RWPE2 (cell line): Measurements from ENCODE around the gene IFITM10.

Experiments
- ATAC-seq: fragments of 200-7000 bp; cut with Tn5 transposase; 3 replicates; pipeline ENCODE4 v1.9.1; 2021; ENCODE audit warnings: low read depth
- DNase-seq: peaks from one replicate; pipeline ENCODE4 v3.0.0-alpha.2; 2020; ENCODE audit warnings: low spot score
- H3K27ac ChIP-seq: fragments of 450-650 bp; 2 replicates; pipeline ENCODE4 v1.5.1; 2017; ENCODE audit warnings: mild to moderate bottlenecking; ENCODE audit not compliant: poor library complexity, severe bottlenecking
- H3K27me3 ChIP-seq: fragments of 250-450 bp; sonication (Bioruptor Pico); 2 replicates; pipeline ENCODE4 v1.5.1; 2021; ENCODE audit warnings: mild to moderate bottlenecking, moderate library complexity; ENCODE audit not compliant: insufficient read depth, poor library complexity, severe bottlenecking
- H3K36me3 ChIP-seq: fragments of 250-450 bp; sonication (Bioruptor Pico); 2 replicates; pipeline ENCODE4 v1.5.1; 2020; ENCODE audit warnings: low read depth, mild to moderate bottlenecking, moderate library complexity
- H3K4me1 ChIP-seq: fragments of 250-450 bp; sonication (Bioruptor Pico); 2 replicates; pipeline ENCODE4 v1.5.1; 2021; ENCODE audit warnings: mild to moderate bottlenecking, moderate library complexity; ENCODE audit not compliant: insufficient read depth, poor library complexity, severe bottlenecking
- H3K4me3 ChIP-seq: fragments of 250-450 bp; sonication (Bioruptor Pico); 2 replicates; pipeline ENCODE4 v1.5.1; 2021; ENCODE audit warnings: mild to moderate bottlenecking, moderate library complexity; ENCODE audit not compliant: severe bottlenecking
- H3K9me3 ChIP-seq: fragments of 250-450 bp; sonication (Bioruptor Pico); 2 replicates; pipeline ENCODE4 v1.5.1; 2021; ENCODE audit warnings: mild to moderate bottlenecking, moderate library complexity; ENCODE audit not compliant: severe bottlenecking
- TF ChIP-seq, protein P1 (sequence below): fragments of 450-650 bp; IDR thresholded peaks from one replicate; pipeline ENCODE4 v1.5.1; 2017; ENCODE audit warnings: mild to moderate bottlenecking, moderate library complexity; ENCODE audit not compliant: poor library complexity, severe bottlenecking

IFITM10 gene

DNA sequence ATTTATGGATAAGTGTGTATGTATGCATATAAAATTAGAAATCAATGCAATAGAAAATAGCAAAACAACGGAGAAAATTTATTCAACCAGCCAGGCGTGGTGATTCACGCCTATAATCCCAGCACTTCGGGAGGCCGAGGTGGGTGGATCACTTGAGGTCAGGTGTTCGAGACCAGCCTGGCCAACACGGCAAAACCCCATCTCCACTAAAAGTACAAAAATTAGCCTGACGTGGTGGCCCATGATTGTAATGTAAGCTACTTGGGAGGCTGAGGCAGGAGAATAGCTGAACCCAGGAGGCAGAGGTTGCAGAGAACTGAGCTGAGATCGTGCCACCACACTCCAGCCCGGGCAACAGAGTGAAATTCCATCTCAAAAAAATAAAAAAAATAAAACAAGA, 47.9 kb downstream of the IFITM10 start:
- no peak overlapping the region for H3K27ac ChIP-seq
- H3K4me1 ChIP-seq: no peaks in the 10 kb centered on the region
- no peaks in the 10 kb centered on the region for H3K27me3 ChIP-seq
- H3K9me3 ChIP-seq: no peaks in the 10 kb centered on the region
- H3K36me3 ChIP-seq: no peaks in the 10 kb centered on the region
- TF ChIP-seq, protein P1, sequence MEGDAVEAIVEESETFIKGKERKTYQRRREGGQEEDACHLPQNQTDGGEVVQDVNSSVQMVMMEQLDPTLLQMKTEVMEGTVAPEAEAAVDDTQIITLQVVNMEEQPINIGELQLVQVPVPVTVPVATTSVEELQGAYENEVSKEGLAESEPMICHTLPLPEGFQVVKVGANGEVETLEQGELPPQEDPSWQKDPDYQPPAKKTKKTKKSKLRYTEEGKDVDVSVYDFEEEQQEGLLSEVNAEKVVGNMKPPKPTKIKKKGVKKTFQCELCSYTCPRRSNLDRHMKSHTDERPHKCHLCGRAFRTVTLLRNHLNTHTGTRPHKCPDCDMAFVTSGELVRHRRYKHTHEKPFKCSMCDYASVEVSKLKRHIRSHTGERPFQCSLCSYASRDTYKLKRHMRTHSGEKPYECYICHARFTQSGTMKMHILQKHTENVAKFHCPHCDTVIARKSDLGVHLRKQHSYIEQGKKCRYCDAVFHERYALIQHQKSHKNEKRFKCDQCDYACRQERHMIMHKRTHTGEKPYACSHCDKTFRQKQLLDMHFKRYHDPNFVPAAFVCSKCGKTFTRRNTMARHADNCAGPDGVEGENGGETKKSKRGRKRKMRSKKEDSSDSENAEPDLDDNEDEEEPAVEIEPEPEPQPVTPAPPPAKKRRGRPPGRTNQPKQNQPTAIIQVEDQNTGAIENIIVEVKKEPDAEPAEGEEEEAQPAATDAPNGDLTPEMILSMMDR: no peak
- no peak for DNase-seq
- no peak for ATAC-seq
- no peak overlapping the region for H3K4me3 ChIP-seq

DNA sequence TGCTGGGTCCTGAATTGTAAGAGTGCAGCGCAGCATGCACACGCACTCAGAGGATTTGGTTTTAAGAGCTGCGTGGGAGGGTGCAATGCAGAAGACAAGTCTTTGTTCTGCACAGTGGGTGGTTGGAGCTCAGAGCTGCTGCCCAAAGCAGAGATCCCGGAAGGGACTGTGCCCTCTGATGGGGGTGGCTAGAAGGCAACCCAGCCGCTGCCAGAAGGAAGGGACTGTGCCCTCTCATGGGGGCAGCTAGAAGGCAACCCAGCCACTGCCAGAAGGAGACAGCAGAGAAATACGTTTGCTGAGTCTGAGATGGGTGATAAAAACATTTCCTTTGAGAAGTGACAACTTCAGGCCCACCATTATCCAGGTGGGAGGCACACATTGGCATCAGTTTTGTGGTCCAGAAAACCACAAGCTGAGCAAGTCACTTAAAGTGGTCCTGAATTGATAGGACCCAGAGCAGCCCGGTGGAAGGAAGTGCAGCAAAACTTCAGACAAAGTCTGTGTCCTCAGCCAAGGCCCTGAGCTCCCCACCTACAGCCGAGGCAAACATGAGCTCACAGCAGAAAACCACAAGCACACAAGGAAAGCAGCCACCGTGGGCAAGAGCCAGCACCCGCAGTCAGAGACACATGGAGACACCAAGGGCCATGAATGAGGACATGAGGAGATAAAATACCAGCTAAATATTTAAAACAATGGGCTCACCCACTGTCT, 49.1 kb downstream of the IFITM10 start:
- Histone ChIP-seq H3K36me3 (no peaks in the 10 kb centered on the region), H3K27me3 (no peaks in the 10 kb centered on the region), H3K4me3 (no peak overlapping the region), H3K27ac (no peak overlapping the region), H3K4me1 (no peaks in the 10 kb centered on the region), H3K9me3 (no peaks in the 10 kb centered on the region)
- ATAC-seq: no peak
- TF ChIP-seq, protein P1: no peak
- DNase-seq: no peak

DNA sequence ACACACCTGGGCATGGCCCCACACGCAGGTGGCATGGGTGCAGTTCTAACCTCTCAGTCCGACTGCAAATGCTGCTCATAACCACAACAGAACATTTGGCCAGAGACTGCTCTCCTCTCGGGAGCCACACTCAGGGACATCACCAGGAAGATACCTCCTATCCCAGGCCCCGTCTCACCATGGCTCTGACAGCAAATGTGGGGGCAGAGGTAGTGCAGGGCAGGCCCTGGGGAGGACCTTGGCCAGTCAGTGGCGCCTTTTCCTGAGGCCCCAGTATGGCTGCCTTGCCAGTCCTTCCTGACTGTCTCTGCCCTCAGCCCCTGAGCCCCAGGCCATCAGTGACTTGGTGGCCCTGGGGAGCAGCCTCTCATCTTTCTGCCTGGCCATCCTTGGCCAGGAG, 50.6 kb downstream of the IFITM10 start:
- Histone ChIP-seq H3K4me3 (no peak overlapping the region), H3K4me1 (no peaks in the 10 kb centered on the region), H3K36me3 (no peaks in the 10 kb centered on the region), H3K9me3 (no peaks in the 10 kb centered on the region), H3K27ac (no peak overlapping the region), H3K27me3 (no peaks in the 10 kb centered on the region)
- no peak for DNase-seq
- no peak for ATAC-seq
- TF ChIP-seq, protein P1: no peak

DNA sequence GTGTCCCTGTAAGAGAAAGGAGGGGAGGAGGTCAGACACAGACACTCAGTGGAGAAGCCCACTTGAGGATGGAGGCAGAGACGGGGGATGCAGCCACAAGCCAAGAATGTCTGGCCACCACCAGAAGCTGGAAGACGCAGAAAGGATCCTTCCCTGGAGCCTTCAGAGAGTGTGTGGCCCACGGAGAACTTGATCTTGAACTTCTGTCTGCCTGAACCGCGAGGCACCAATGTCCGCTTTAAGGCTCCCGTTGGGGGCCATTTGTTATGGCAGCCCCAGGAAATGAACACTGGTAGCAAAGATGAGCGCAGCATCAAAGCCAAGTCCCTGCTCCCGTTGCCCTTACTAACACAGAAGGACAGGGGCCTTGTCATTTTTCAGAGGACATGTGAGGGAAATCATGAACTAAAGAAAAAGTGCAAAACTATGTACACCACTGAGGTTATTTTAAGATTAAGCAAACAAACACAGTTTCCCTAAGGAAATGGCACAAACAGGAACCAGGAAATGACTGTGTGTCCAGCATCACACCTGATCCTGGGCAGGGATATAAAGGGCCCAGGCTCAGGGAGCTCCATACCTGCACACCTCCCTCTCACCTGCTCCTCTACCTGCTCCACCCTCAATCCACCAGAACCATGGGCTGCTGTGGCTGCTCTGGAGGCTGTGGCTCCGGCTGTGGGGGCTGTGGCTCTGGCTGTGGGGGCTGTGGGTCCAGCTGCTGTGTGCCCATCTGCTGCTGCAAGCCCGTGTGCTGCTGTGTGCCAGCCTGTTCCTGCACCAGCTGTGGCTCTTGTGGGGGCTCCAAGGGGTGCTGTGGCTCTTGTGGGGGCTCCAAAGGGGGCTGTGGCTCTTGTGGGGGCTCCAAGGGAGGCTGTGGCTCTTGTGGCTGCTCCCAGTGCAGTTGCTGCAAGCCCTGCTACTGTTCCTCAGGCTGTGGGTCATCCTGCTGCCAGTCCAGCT, 53.5 kb downstream of the IFITM10 start, which contains the start of gene KRTAP5-6:
Gene KRTAP5-6 (plus strand): TSS at position 588 of the 963 bp plus-strand sequence. CDS start 51 bp downstream, at position 639.
- TF ChIP-seq, protein P1: no peak
- no peak for ATAC-seq
- Histone ChIP-seq H3K9me3 (no peaks in the 10 kb centered on the region), H3K4me3 (no peak within 1 kb of the TSS), H3K4me1 (peaks cover 6% of the 10 kb centered on the region), H3K27me3 (no peaks in the 10 kb centered on the region), H3K27ac (no peak within 1 kb of the TSS), H3K36me3 (no peaks in the 10 kb centered on the region)
- no peak for DNase-seq
